Measurements from ENCODE around the gene RALGAPA2. TPM values are rescaled to one million over a fixed set of nuclear protein-coding genes. Genes with fewer than 3 reads are reported as not detected.
A peak's percentile ranks its signal among the peaks of the same experiment; 100 is the strongest.

RALGAPA2 gene
- polyA plus RNA-seq, 2 of the 4 experiments (the other 2 are of a cell fraction), result 4.0 to 4.7 TPM

GRCh38 chr20:20452254-20452676, 260.2 kb downstream of the RALGAPA2 start:
- DNase-seq (ENCODE audit: low read depth in 1 of 2, low spot score in 1 of 2), result no peak
- H3K4me2 ChIP-seq, result 0 out of 3 replicates have a peak overlapping the region, but pooled peaks have one; percentile 1
- no peak for FAIRE-seq
- peaks cover 6% of the 10 kb centered on the region; the same call in 1 of the 3 replicates for H3K4me1 ChIP-seq
- H3K9me3 ChIP-seq, result no peaks in the 10 kb centered on the region
- 78% methylated on average over 19 of the region's 19 CpGs for WGBS (ENCODE audit: missing lambda C conversion rate)
- no peak overlapping the region for H3K4me3 ChIP-seq
- TF ChIP-seq NFE2L2 (conservative IDR thresholded peaks at IDR 0.05; ENCODE audit: low read length), result no peak
- no peak for TF ChIP-seq RARB (CRISPR knock-in tag; IDR thresholded peaks at IDR 0.05)
- no peak for TF ChIP-seq EHMT2 (IDR thresholded peaks at IDR 0.05; ENCODE audit: low read depth)
- no peak for TF ChIP-seq SMC3 (IDR thresholded peaks at IDR 0.05)
- no peak for TF ChIP-seq FOSL2 (IDR thresholded peaks at IDR 0.05)
- peak; percentile 55; the same call in 1 of the 2 replicates for TF ChIP-seq FOSL2 (CRISPR knock-in tag; IDR thresholded peaks at IDR 0.05)
- H3K27ac ChIP-seq, result no peak overlapping the region
- no peak for ATAC-seq
- CTCF ChIA-PET, result interaction anchor here (1.0 to 1.9 kb wide), 3 partner anchors 11 to 200 kb away, joined by 3 to 6 read pairs (median 3); no protein-coding TSS in a partner anchor
- POLR2A ChIA-PET, result no interaction called here

- Histone ChIP-seq H3K4me3 (no peak overlapping the region), H3K27ac (no peak overlapping the region), H3K4me2 (no peak overlapping the region), H3K9me3 (no peaks in the 10 kb centered on the region), H3K4me1 (peaks cover 6% of the 10 kb centered on the region; the same call in 1 of the 3 replicates)
- ChIA-PET POLR2A (no interaction called here), CTCF (interaction anchor here (1.0 to 1.9 kb wide), 2 partner anchors 9 to 213 kb away, joined by 4 to 6 read pairs; no protein-coding TSS in a partner anchor)
- no peak for FAIRE-seq
- no peak for DNase-seq (ENCODE audit: low read depth in 1 of 2, low spot score in 1 of 2)
- no peak for ATAC-seq
- WGBS (ENCODE audit: missing lambda C conversion rate), result 82% methylated on average over 5 of the region's 5 CpGs
- TF ChIP-seq HOXB13 (CRISPR knock-in tag; IDR thresholded peaks at IDR 0.05; ENCODE audit: low read depth) (no peak), ZFP36 (IDR thresholded peaks at IDR 0.05; ENCODE audit: borderline replicate concordance, partially characterized antibody) (no peak), SMC3 (IDR thresholded peaks at IDR 0.05) (no peak), E2F6 (IDR thresholded peaks at IDR 0.05; ENCODE audit: borderline replicate concordance, low read depth) (no peak)
Observed at GRCh38 chr20:20450521-20450920, 261.9 kb downstream of the RALGAPA2 start.

GRCh38 chr20:20448881-20449280, 263.6 kb downstream of the RALGAPA2 start:
- TF ChIP-seq TFCP2L1 (CRISPR knock-in tag; IDR thresholded peaks at IDR 0.05), result no peak
- TF ChIP-seq NPAS2 (CRISPR knock-in tag; IDR thresholded peaks at IDR 0.05; ENCODE audit: borderline replicate concordance), result no peak
- no peak for TF ChIP-seq ZSCAN20 (CRISPR knock-in tag; IDR thresholded peaks at IDR 0.05)
- no peak for TF ChIP-seq MAZ (IDR thresholded peaks at IDR 0.05; ENCODE audit: borderline replicate concordance, low read depth, low read length)
- TF ChIP-seq HMGXB4 (CRISPR knock-in tag; IDR thresholded peaks at IDR 0.05; ENCODE audit: borderline replicate concordance), result no peak
- no peak for TF ChIP-seq REST (IDR thresholded peaks at IDR 0.05)
- TF ChIP-seq RARB (CRISPR knock-in tag; IDR thresholded peaks at IDR 0.05), result no peak
- TF ChIP-seq FOSB (CRISPR knock-in tag; IDR thresholded peaks at IDR 0.05), result no peak
- no peak for FAIRE-seq
- Histone ChIP-seq H3K9me3 (no peaks in the 10 kb centered on the region), H3K27ac (no peak overlapping the region), H3K4me1 (peaks cover 6% of the 10 kb centered on the region; the same call in 1 of the 3 replicates), H3K4me3 (no peak overlapping the region), H3K4me2 (no peak overlapping the region)
- WGBS (ENCODE audit: missing lambda C conversion rate), result 87% methylated on average over 6 of the region's 6 CpGs
- DNase-seq (ENCODE audit: low read depth in 1 of 2, low spot score in 1 of 2), result no peak
- ATAC-seq, result no peak
- CTCF ChIA-PET, result interaction anchor here (0.6 to 1.5 kb wide), 4 partner anchors 13 to 1360 kb away, joined by 3 read pairs; no protein-coding TSS in a partner anchor
- POLR2A ChIA-PET, result no interaction called here
